H1 (cell line): Measurements from ENCODE around the gene PPP6R1. TPM values are rescaled to one million over a fixed set of nuclear protein-coding genes. Genes with fewer than 3 reads are reported as not detected.

Experiments used
- CTCF ChIA-PET: fragments of 300-600 bp; sonication (Branson Sonifier 250); formaldehyde crosslinking; loops from one replicate; lab custom pipeline; 2021; ENCODE audit not compliant: partially characterized antibody; lab: Charles Lee
- POLR2A ChIA-PET: fragments of 300-600 bp; sonication (Branson Sonifier 250); formaldehyde crosslinking; loops from one replicate; lab custom pipeline; 2021; ENCODE audit warnings: inconsistent platforms; ENCODE audit not compliant: partially characterized antibody; lab: Charles Lee
- DNase-seq, 2 experiments: peaks; one replicate each; pipeline versions ENCODE4 v3.0.0 to v3.0.0-alpha.2; 2010 to 2022; ENCODE audit warnings: low spot score in 2 of 2, low read depth in 1 of 2, mixed read lengths in 1 of 2
- FAIRE-seq: peaks from 2 replicates; lab custom pipeline; 2011; peaks lifted over from hg19 to GRCh38; lab: Jason Lieb, UNC
- H2AFZ ChIP-seq: 2 replicates; pipeline ENCODE4 v1.8.1; 2012; ENCODE audit warnings: low read length, inconsistent platforms
- H2AK5ac ChIP-seq: 2 replicates; pipeline ENCODE4 v1.6.1; 2013; ENCODE audit warnings: low read depth, low read length
- H2BK120ac ChIP-seq: replicated peaks from 2 replicates; pipeline ENCODE3; 2013; ENCODE audit warnings: low read depth, low read length, inconsistent platforms
- H2BK12ac ChIP-seq: 2 replicates; pipeline ENCODE4 v1.6.1; 2013; ENCODE audit warnings: low read depth, low read length
- H2BK15ac ChIP-seq: 2 replicates; pipeline ENCODE4 v1.6.1; 2013; ENCODE audit warnings: low read length
- H2BK20ac ChIP-seq: 2 replicates; pipeline ENCODE4 v1.6.1; 2013; ENCODE audit warnings: low read length
- H2BK5ac ChIP-seq: 2 replicates; pipeline ENCODE4 v1.6.1; 2013; ENCODE audit warnings: low read depth, low read length
- H3K14ac ChIP-seq: 2 replicates; pipeline ENCODE4 v1.6.1; 2013; ENCODE audit warnings: inconsistent platforms; ENCODE audit not compliant: insufficient read length
- H3K18ac ChIP-seq: 2 replicates; pipeline ENCODE4 v1.6.1; 2013; ENCODE audit warnings: low read length; ENCODE audit errors: extremely low read depth
- H3K23ac ChIP-seq: 2 replicates; pipeline ENCODE4 v1.6.1; 2013; ENCODE audit warnings: inconsistent platforms; ENCODE audit not compliant: insufficient read length
- H3K23me2 ChIP-seq: 2 replicates; pipeline ENCODE4 v1.6.1; 2013; ENCODE audit warnings: low read depth, low read length
- H3K27ac ChIP-seq: 2 replicates; pipeline ENCODE4 v1.6.1; 2011; ENCODE audit warnings: low read depth, low read length, inconsistent platforms
- H3K27me3 ChIP-seq, 4 experiments: replicated peaks in 1 of 4; 1 replicate in 1 of 4; 2 replicates in 3 of 4; pipeline versions ENCODE4 v1.6.1 to v1.8.1; 2011 to 2013; ENCODE audit warnings: low read length in 3 of 4, mild to moderate bottlenecking in 3 of 4, inconsistent platforms in 2 of 4, mixed read lengths in 2 of 4, moderate library complexity in 1 of 4; ENCODE audit not compliant: control insufficient read depth in 3 of 4, insufficient read depth in 3 of 4; ENCODE audit errors: extremely low read depth in 1 of 4
- H3K36me3 ChIP-seq, 4 experiments: 2 replicates each; pipeline versions ENCODE4 v1.6.1 to v1.8.1; 2011 to 2013; ENCODE audit warnings: mild to moderate bottlenecking in 4 of 4, low read length in 3 of 4, moderate library complexity in 2 of 4, control low read depth in 1 of 4, inconsistent platforms in 1 of 4; ENCODE audit not compliant: insufficient read depth in 4 of 4, control insufficient read depth in 2 of 4
- H3K4ac ChIP-seq: replicated peaks from 2 replicates; pipeline ENCODE3; 2013; ENCODE audit warnings: low read length, low read depth, mixed read lengths, inconsistent platforms; ENCODE audit not compliant: insufficient read length
- H3K4me1 ChIP-seq, 4 experiments: replicated peaks in 1 of 4; 1 replicate in 1 of 4; 2 replicates in 3 of 4; pipeline versions ENCODE4 v1.6.1 to v1.8.1; 2011 to 2013; ENCODE audit warnings: low read length in 3 of 4, inconsistent platforms in 2 of 4, mixed read lengths in 1 of 4; ENCODE audit not compliant: insufficient read depth in 4 of 4, control insufficient read depth in 3 of 4
- H3K4me2 ChIP-seq, 2 experiments: 2 replicates each; pipeline versions ENCODE4 v1.6.1 to v1.8.1; 2011 to 2013; ENCODE audit warnings: low read depth in 2 of 2, low read length in 2 of 2, control low read depth in 1 of 2, inconsistent platforms in 1 of 2, mild to moderate bottlenecking in 1 of 2; ENCODE audit not compliant: insufficient read depth in 1 of 2
- H3K4me3 ChIP-seq, 4 experiments: fragments of 200-600, 300-600 bp in 1 of 4; sonication (generic), shearing (Covaris generic), sonication (Bioruptor Twin) in 1 of 4; 2 replicates each; pipeline versions ENCODE4 v1.5.1 to v1.8.1; 2011 to 2016; ENCODE audit warnings: low read length in 4 of 4, low read depth in 3 of 4, control low read depth in 2 of 4, inconsistent platforms in 2 of 4, mild to moderate bottlenecking in 2 of 4, mixed read lengths in 1 of 4, moderate library complexity in 1 of 4; ENCODE audit not compliant: insufficient read depth in 2 of 4; ENCODE audit errors: extremely low read depth in 1 of 4
- H3K56ac ChIP-seq: replicated peaks from 2 replicates; pipeline ENCODE3; 2013; ENCODE audit warnings: low read depth, mild to moderate bottlenecking, mixed read lengths, low read length, inconsistent platforms; ENCODE audit not compliant: insufficient read length
- H3K79me1 ChIP-seq: 2 replicates; pipeline ENCODE4 v1.6.1; 2013; ENCODE audit warnings: low read depth, low read length, control low read depth
- H3K79me2 ChIP-seq, 2 experiments: 2 replicates each; pipeline versions ENCODE4 v1.6.1 to v1.8.1; 2012 to 2013; ENCODE audit warnings: low read length in 2 of 2, mild to moderate bottlenecking in 2 of 2, inconsistent platforms in 1 of 2; ENCODE audit not compliant: insufficient read depth in 2 of 2, control insufficient read depth in 1 of 2
- H3K9ac ChIP-seq, 4 experiments: replicated peaks in 1 of 4; 1 replicate in 1 of 4; 2 replicates in 3 of 4; pipeline versions ENCODE4 v1.6.1 to v1.8.1; 2011 to 2013; ENCODE audit warnings: low read depth in 3 of 4, low read length in 3 of 4, control low read depth in 2 of 4, mild to moderate bottlenecking in 2 of 4, moderate library complexity in 2 of 4, inconsistent platforms in 1 of 4; ENCODE audit errors: extremely low read depth in 1 of 4
- H3K9me3 ChIP-seq, 2 experiments: 2 replicates each; pipeline versions ENCODE4 v1.6.1 to v1.8.1; 2012 to 2013; ENCODE audit warnings: mild to moderate bottlenecking in 2 of 2, moderate library complexity in 2 of 2, control low read depth in 1 of 2, inconsistent platforms in 1 of 2, low read depth in 1 of 2, low read length in 1 of 2, mixed read lengths in 1 of 2; ENCODE audit not compliant: insufficient read depth in 2 of 2
- H4K20me1 ChIP-seq, 2 experiments: replicated peaks in 1 of 2; 2 replicates each; pipeline versions ENCODE3 to v1.8.1; 2011 to 2013; ENCODE audit warnings: inconsistent platforms in 2 of 2, low read length in 2 of 2, mild to moderate bottlenecking in 1 of 2; ENCODE audit not compliant: insufficient read depth in 2 of 2, control insufficient read depth in 1 of 2
- H4K5ac ChIP-seq: 2 replicates; pipeline ENCODE4 v1.6.1; 2013; ENCODE audit warnings: low read length, low read depth, mixed read lengths, inconsistent platforms; ENCODE audit not compliant: insufficient read length
- H4K8ac ChIP-seq: 2 replicates; pipeline ENCODE4 v1.8.0; 2013; ENCODE audit warnings: mild to moderate bottlenecking, moderate library complexity, low read length, inconsistent platforms; ENCODE audit not compliant: insufficient read depth; ENCODE audit errors: extremely low read depth
- H4K91ac ChIP-seq: replicated peaks from 2 replicates; pipeline ENCODE3; 2013; ENCODE audit warnings: low read length, mixed read lengths, inconsistent platforms; ENCODE audit not compliant: insufficient read length
- SAP30 ChIP-seq: fragments of 300-600 bp; sonication (generic); IDR thresholded peaks from 2 replicates; pipeline ENCODE4 v1.7.1; 2012; ENCODE audit warnings: low read length, moderate library complexity, mild to moderate bottlenecking, inconsistent platforms; ENCODE audit not compliant: insufficient read depth, insufficient replicate concordance
- TBP ChIP-seq: IDR thresholded peaks from 2 replicates; pipeline ENCODE4 v1.6.1; 2011; ENCODE audit warnings: low read depth, low read length, improper control_type of control experiment
- TEAD4 ChIP-seq: IDR thresholded peaks from 2 replicates; pipeline ENCODE4 v1.6.1; 2012; ENCODE audit warnings: low read depth, low read length, inconsistent platforms, mixed read lengths
- YY1 ChIP-seq: IDR thresholded peaks from 2 replicates; pipeline ENCODE4 v1.6.1; 2011; ENCODE audit warnings: low read depth, mild to moderate bottlenecking, low read length
- WGBS, 2 experiments: shearing (Covaris generic) in 1 of 2; methylation state at CpG; one replicate each; pipeline versions ENCODE4 v1.1.6 to v1.1.7; 2013 to 2015; ENCODE audit warnings: low lambda C conversion rate in 2 of 2, mixed read lengths in 2 of 2, inconsistent platforms in 1 of 2, low coverage in 1 of 2, missing lambda C conversion rate in 1 of 2; ENCODE audit not compliant: insufficient replicate concordance in 2 of 2, insufficient coverage in 1 of 2, insufficient read length in 1 of 2; ENCODE audit errors: extremely low coverage in 1 of 2, missing lambda C conversion rate in 1 of 2; 5-methylcytosine and 5-hydroxymethylcytosine counted together
- polyA plus RNA-seq, 7 experiments: library from polyadenylated mRNA; depleted of rRNA in 3 of 7; stranded (reverse) in 5 of 7; unstranded in 2 of 7; fragments of >200 nt in 5 of 7; fragments of 200-250 nt in 2 of 7; gene quantifications; 1 replicate in 5 of 7; 2 replicates in 1 of 7; 4 replicates in 1 of 7; pipeline versions ENCODE4 v1.2.1 to v1.2.3, GENCODE V29; 2011 to 2013; ENCODE audit warnings: missing spikeins in 2 of 7, mixed read lengths in 2 of 7
- total RNA-seq: library from RNA; stranded (reverse); fragmentation: NEBNext Ultra II Directional; extraction: Animal tissue kit (Norgen Biotek cat#: 25700); gene quantifications from 2 replicates; pipeline ENCODE4 v1.2.1, GENCODE V29; 2021

PPP6R1 gene
- total and polyA plus RNA-seq, 2 of the 8 experiments (the other 6 are each of a cell fraction or from before 2014, with no cell fraction given): 36.4 to 74.4 TPM

DNA sequence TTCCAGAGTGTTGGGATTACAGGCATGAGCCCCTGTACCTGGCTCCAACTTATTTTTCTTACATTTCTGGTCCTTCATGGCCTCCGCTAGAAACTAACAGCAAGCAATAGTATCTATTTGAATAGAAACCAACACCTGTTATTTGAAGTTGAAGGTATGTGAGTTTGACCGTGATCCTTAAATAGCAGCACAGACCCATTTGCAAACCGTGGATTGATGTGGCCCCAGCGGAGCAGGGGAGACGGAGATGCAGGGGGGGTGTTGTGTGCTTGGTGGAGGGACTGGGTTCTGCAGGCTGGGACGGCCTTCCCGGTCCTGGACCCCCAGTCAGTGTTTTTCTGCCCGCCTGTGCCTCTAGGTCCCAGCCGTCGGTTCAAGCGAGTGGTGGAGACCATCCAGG lies 49.5 kb upstream of the PPP6R1 start:
- Histone ChIP-seq H2BK5ac (no peak overlapping the region), H3K56ac (no peak overlapping the region), H4K5ac (no peak overlapping the region), H4K20me1 (peaks cover 0 to 3% of the 10 kb centered on the region in 2 experiments), H3K27me3 (no peaks in the 10 kb centered on the region), H3K23me2 (no peaks in the 10 kb centered on the region), H2AK5ac (no peak overlapping the region), H4K8ac (no peak overlapping the region), H3K4me2 (no peak overlapping the region), H3K4me3 (no peak overlapping the region), H3K18ac (no peak overlapping the region), H3K27ac (no peak overlapping the region), H2BK20ac (no peak overlapping the region), H3K9ac (no peak overlapping the region), H2AFZ (no peak overlapping the region), H2BK15ac (no peak overlapping the region), H3K9me3 (no peaks in the 10 kb centered on the region), H3K79me2 (no peaks in the 10 kb centered on the region), H3K36me3 (peaks cover 17 to 48% (median 38%) of the 10 kb centered on the region in 4 experiments), H3K23ac (no peak overlapping the region), H2BK120ac (no peak overlapping the region), H3K4me1 (0 out of 7 replicates have a peak, but pooled peaks cover 0 to 3% (median 0%) of the 10 kb centered on the region in 4 experiments), H3K79me1 (no peaks in the 10 kb centered on the region), H3K14ac (no peak overlapping the region), H2BK12ac (no peak overlapping the region), H3K4ac (no peak overlapping the region), H4K91ac (no peak overlapping the region)
- WGBS, 2 experiments: 95% methylated on average over 11 of the region's 11 CpGs; no CpG with 5 or more reads in 1 of the 2 experiments
- no peak for DNase-seq
- TF ChIP-seq TBP (no peak), TEAD4 (no peak), YY1 (no peak), SAP30 (no peak)
- CTCF ChIA-PET: interaction anchor here (0.6 kb wide), 1 partner anchor 33 kb away, joined by 6 read pairs; no protein-coding TSS in a partner anchor
- no peak for FAIRE-seq
- POLR2A ChIA-PET: no interaction called here
